HG03196 (cell line): ENCODE data around the gene SECISBP2.

Experiments
- ATAC-seq: cut with Tn5 transposase; IDR thresholded peaks from one replicate; pipeline ENCODE4 v1.9.1; 2021; ENCODE audit not compliant: unreplicated experiment

The SECISBP2 gene

DNA sequence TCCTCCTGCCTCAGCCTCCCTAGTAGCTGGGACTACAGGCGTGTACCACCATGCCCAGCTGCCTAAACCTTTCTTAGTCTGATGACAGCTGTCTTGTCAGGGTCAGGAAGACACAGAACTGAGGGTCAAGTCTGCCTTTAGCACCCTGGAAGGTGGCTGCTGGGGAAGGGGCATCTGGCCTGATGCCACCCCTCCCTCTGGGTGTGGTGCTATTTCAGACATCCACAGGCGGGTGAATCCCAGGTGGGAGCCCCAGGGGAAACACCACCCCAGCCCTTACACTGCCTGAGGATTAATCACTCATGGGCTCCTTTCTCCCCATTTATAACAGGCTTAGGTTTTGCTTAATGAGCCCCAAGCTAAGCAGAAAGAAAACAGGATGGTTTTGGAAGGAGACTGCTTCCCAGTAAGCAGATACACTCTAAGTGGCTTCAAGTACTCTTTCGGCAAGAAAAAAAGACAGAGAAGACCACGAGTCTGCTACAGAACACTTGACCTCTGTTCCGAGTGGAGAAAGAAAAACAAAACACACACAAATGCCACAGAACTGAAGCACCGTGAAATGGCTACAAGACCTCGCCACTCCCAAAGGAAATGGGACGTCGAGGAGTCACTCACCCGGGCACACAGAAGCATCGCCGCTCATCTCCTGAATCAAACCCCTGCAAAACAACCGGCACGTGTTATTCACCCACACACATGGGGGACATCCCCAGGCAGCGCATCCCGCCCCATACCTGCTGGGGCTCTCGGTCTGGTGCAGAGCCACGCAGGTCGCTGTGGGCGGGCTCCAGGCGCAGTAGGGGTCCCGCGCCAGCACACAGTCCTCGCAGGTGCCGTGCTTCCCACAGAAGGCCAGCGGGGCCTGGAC is 62.4 kb downstream of the SECISBP2 start:
- no peak for ATAC-seq

DNA sequence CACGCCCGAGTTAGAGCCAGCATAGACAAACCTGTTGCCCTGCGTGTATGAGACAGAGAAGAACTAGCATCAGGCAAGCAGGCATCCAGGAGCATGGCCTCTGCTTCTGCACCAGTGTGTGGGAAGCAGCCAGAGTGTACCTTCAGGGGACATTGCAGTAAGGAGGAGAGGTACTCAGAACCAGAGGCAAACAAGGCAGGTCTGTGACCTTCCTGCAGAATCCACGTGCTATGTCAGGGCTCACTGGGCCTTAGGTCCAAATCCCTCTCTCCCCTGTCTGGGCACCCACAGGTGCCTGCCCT is 63.0 kb downstream of the SECISBP2 start:
- no peak for ATAC-seq

DNA sequence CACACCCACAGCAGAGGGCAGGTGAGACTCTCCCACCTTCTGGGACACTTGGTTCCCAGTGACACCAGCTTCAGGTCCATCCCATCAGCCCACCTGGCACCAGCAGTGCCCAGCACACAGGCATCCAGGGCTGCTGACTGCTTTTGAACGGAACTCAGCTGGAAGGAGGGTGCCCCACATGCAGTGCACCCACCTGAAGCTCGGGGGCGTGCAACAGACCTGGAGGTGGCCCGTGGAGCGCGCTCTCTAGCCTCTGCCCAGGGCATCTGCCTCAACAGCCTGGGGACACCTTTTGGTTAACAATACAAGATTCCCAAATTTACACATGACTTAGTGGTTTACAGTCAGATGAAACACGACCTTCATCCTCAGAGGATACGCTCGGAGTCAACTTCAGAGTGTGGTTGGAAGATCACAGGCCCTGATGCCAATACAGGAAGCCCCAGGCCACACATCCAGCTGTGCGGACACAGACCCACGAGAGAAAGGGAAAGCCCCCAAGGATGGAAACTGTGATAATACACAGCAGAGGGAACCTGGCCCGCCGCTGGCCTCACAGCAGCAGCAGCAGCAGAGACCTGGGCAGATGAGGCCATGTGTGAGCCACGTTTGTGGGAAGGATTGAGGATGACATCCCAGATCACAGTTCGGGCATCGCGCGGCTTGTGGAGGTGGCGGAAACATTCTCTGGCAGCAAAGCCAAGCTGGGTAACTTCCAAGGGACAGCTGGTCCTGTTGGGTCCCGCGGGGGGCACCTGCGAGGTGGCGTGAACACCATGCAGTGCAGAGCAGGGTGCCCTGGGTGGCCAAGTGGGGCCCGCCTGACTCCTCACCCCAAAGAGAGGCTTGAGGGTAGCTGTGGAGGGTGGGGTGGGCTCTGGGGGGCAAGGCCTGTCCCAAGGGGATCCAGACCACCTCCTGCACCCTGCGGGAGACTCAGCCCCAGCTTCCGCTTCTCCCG is 64.0 kb downstream of the SECISBP2 start:
- ATAC-seq, result no peak

DNA sequence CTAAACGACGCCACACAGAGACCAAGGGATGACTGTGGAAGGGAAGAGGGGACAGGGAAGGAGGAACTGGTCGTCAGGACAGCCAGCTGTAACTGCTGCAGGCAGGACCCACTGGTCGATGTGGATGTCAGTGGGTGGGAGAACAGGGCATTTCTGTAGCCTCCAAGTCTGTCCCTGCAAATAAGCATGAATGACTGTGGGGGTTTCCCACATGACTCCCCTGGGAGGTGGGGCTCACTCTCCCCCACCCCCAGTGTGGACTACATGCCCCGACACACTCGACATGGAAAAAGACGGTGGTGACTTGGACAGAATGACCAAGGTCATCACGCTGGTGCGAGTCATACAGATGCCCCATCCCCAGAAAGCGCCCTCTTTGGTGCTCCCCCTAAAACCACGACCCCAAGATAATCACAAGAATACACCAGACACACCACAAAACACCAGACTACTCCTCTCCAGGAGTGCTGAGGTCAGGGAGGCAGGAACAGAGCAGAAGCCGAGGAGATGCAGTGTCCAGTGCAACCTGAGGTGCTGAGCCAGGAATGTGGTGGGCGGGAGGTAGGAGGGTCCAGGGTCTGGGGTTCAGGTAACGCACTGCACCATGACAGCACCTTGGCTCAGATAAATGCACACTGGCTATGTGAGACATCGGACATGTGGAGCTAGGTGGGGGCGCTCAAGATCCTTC is 64.9 kb downstream of the SECISBP2 start:
- no peak for ATAC-seq

DNA sequence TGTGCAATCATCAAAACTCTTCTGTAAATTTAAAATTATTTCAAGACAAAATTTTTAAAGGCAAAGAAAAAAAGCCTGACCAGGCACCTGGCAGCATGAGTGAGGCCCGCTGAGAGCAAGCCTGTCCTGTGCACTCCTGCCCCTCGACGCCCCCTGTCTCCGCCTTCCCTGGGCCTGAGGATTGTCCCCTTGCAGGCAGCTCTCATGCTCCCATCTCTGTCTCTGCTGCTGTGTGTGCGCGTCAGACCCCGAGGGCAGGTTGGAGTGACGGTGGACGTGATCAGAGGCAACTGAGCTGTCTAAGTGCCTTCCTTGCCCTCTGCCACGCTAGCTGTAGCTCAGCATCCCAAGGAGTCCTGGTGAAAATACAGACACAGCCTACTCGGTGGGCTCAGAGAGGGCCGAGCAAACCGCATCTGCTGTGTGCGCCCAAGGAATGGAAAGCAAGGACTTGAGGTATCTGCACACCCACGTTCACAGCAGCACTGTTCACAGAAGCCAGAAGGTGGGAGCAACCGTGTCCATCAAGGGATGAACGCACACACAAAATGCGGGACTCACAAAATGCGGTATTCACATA is 65.5 kb downstream of the SECISBP2 start:
- ATAC-seq, result no peak

DNA sequence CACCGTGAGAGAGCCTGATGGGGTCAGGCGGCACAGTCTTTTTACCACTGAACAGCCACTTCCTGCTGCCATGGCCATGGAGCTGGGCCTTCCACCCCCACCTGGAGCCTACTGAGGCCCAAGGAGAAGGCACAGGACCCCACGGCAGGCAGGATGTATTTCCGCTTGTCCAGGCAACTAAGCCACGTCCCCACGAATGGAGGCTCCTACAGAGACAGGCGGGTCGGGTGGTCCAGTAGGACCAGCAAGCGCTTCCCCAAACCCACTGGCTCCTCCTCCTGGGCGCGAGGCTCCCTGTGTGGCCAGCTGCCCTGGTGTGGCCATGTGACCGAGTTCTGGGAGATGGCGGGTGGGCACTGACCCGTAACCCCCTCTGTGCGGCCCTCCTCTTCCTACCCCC is 66.5 kb downstream of the SECISBP2 start:
- no peak for ATAC-seq

DNA sequence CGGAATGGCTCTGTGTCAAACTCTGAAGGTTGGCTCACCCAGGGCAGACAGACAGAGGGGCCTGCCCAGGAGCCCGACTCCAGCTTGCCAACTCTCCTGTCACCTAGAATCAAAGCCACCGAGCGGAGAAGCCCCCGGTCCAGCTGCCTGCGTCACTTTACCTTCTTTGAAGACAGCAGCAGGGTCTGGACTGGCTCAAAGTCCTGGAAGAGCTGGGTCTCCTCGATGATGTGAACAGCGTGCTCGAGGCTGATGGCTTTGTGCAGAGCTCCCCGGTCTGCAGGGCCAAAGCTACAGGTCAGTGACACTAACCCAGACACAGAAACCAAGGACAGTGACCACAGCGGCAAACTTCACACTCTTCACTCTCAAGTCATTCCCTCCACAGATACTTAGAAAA is 67.9 kb downstream of the SECISBP2 start:
- ATAC-seq, result no peak

DNA sequence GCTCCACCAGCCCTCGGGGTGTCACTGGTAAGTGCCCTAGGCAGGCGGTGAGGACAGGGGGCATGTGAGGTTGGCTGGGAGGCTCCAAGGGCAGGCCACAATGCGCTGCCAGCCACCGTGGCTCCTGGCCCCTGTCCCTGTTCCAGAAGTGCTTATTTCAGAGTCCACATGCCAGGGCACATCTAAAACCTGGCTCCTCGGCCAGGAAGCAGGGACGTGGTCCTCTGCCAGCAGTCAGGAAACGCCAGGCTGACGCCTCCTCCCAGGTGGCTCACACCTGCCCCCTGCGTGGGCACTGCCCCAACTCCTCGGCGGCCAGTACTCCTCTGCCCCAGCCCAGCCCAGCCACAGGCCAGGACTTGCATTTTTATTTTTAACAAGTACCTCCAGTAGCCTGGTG is 68.5 kb downstream of the SECISBP2 start:
- ATAC-seq, result no peak

DNA sequence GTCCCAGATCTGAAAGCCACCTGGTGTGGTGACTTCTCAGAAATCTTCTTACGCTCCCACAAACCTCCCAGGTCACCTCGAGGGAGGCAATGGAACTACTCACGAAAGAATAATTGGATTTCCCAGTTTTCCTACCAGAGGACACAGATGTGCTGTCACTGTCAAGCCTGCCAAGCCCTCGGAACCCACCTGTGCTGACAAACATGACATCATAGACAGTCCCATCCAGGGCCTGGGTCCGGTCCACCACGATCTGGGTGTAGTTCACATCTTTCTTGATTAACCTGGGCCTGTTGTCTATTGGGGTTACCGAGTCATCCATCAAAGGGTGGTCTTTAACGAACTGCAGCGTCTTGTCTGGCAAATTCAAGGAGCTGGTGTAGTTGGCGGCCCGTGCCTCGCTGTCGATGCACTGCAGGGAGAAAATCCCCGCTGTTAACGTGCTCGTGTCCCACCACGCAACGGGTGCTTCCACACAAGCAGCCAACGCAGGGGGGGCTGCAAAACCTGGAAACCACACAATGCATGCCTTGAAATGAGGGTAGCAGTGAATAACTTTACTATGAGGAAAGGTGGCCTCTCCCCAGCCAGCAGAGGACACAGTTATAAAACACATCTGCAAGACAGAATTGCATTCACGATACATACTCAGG is 69.0 kb downstream of the SECISBP2 start:
- no peak for ATAC-seq

DNA sequence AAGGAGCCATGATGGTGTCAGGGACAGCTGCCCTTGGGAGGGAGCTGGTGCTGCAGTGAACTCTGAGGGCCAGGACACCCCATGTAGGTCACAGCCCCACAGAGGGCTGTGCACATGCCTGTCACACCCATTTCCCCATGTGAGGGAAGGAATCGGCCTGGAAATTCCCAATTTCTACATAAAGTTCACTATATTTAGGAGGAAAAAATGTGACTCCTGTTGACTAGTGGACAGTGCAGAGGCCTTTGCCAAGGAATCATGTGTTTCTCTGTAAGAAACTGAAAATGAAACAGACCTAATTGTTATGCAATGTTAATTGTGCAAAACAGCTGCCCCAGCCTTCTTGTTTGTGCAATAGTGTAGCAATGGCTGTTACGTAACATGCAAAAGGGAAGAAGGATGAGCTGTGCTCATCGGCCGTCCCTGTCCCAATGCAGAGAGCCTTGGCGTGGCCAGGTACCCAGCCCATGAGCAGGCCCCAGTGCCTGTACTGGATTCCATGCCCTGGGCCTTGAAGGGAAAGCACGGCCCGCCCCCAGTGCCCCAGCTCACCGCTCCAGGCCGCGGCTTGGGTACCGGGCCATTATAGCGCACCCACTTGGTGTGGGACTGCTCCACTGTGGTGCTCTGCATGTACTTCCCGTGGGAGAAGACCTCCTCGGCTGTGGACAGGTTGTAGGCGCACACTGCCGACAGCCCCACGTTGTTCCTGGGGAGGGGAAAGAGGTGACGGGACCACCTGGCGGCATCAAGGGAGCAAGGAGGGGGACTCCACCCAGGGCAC is 70.0 kb downstream of the SECISBP2 start:
- no peak for ATAC-seq

DNA sequence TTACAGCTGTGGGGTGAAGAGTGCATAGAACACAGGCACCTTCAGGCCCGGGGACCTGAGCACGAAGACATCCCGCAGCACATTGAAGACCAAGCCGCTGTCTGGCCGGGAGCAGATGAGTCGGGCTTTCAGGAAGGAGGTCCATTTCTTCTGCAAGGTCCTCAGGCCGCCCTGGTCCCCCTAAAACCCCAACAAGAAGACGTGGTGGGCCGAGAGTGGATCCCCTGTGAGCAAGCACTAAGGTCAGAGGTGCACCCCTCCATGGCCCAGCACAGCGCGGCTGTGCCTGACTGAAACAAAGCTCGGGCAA is 70.5 kb downstream of the SECISBP2 start:
- no peak for ATAC-seq

DNA sequence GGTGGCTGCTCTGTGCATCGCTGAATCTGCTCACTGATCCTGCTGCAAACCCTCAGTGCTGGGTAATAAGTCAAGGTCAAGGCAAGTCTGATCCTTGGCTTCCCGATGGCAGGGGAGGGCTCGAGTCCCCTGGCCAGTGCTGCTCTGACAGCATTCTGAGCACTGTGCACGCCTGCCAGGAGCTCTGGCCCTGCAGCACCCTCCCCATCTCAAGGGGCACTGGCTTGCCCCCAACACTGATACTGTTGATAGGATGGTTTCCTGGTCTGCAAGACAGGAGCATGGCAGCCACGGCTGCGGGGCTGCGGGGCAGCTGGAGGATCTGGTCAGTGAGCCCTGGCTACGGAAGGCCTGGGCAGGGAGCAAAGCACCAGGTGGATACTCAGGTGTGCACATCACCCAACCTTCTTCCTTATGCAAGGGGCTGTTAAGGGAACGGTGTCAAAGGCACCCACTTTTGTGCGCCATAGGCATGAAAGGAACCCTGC is 71.8 kb downstream of the SECISBP2 start:
- ATAC-seq, result no peak

DNA sequence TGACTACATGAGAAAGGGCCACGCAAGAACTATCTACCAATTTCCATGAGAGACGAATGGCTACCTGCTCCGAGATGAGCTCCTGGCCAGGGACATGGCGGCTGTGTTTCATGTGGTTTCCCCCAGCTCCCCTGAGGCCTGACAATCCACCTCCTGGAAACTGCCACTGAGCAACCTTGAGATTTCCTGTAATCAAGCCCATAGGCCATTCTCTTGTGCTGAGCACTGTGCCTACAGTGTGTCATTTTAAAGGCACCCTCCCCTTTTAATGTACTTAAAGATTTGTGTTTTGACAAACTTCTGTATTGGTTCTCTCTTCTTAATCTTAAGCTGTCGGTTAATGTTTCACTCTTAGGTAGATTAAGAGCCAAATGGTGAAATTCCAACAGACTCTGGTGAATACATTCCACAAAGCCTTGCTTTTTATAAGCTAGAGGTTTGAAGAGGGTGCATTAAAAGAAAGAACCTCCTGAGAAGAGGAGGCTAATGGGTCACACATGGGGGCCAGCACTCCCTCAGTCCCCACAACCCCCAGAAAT is 72.3 kb downstream of the SECISBP2 start:
- no peak for ATAC-seq

DNA sequence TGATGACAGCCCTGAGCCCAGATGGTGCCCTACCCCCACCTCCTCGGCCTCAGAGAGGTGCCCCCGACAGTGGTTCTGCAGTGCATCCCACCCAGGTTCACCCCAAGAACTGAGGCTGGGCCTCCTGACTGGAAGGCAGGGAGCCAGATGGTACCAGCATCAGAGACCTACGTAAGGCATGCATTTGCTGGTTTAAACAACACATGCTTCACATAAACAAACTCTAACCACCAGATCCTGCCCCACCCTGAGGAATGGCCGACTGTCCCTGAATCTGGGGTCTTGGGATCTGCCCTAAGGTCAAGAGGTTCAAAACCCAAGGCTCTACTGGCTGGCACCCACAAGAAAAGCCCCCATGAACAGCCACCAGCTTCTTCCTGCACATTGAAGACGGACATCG is 73.3 kb downstream of the SECISBP2 start:
- ATAC-seq, result no peak

DNA sequence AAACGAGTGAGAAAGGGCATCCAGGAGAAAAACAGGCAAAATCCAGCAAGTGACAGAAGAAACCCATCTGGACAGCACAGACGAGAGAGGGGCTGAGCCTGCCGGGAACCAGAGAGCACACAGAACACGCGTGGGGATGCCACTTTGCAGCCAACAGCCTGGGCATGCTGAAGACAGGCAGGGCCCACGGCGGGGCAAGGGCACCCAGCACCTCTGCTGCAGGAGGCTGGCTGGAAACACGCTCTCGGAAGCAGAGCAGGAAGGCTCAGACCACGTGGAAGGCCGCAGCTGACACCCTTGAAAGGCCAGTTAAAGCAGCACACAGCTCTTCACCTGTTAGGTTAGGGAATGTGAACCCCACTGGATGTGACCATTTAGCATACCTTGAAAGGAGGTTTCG is 76.1 kb downstream of the SECISBP2 start:
- no peak for ATAC-seq

DNA sequence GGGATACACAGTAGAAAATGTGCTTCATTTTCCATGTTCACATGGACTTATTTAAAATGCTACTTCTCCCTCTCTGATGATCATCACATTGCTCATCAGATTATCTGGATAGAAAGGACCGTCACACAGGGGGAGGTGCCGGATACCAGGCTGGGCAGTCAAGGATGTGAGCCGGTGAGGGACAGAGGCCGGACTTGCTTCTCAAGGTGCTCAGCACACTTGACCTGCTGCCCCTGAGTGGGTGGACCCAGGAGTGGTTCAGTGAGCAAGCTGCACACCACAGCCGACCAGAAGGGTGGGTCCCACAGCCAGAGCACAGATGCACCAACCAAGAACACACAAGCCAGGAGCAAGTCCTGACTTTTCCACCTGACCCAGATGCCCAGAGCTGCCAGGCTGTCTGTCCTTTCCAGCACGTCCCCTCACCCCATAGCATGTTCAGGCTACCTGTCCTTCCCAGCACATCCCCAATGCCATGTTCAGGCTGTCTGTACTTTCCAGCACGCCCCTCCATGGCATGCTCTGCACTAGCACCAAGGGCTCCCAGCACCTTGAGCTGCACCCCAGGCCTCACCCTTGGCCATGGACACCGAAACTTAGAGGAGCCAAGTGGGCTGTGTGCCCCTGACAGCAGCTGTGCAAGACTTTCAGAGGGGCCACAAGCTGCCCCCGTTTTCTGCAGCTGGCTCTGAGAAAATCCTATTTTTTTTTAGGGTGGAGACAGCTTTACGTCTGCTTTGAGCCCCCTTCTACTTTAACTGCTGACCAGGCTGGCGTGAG is 77.8 kb downstream of the SECISBP2 start:
- no peak for ATAC-seq

DNA sequence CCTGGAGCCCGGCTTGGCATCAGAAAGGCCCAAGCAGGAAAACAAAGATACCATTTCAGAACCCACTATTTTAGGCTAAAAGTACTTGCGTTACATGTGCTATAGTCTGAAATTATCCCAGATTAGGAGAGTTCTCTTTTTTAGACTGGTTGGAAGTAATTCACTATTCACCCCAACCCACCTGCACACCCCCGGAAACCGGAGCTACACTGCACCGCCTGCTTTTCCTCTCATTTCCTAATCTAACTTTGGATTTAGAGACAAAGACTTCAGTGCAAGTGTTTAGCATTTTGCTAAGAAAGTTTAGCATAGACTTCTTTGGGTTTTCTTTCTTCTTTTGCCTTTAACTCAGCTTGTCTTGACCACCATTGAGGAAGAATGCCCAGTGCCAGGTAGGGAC is 79.2 kb downstream of the SECISBP2 start:
- ATAC-seq, result no peak

DNA sequence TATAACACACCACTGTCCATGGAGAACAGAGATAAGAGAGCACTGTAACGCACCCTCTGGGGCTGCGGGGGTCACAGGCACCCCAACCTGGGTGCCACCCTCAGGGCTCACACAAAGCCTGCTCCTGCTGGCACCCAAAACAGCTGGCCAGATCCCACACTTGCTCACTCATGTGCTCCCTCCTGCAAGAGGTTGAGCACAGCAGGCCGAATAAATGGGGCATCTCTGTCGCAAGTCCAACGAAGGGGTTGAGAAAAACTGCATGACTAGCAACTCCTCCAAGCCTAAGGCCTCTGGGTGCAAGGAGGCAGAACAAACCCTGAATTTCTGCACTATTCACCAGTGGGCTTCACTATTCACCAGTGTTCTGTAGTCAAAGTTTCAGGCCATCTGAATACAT is 80.3 kb downstream of the SECISBP2 start:
- ATAC-seq, result no peak
